ENCODE data around the gene SCD. TPM values are rescaled to one million over a fixed set of nuclear protein-coding genes. Genes with fewer than 3 reads are reported as not detected.

The SCD gene
- total and polyA plus RNA-seq, 2 of the 13 experiments (the other 11 are each of a cell fraction or from before 2014, with no cell fraction given) = 492 to 512 TPM

DNA sequence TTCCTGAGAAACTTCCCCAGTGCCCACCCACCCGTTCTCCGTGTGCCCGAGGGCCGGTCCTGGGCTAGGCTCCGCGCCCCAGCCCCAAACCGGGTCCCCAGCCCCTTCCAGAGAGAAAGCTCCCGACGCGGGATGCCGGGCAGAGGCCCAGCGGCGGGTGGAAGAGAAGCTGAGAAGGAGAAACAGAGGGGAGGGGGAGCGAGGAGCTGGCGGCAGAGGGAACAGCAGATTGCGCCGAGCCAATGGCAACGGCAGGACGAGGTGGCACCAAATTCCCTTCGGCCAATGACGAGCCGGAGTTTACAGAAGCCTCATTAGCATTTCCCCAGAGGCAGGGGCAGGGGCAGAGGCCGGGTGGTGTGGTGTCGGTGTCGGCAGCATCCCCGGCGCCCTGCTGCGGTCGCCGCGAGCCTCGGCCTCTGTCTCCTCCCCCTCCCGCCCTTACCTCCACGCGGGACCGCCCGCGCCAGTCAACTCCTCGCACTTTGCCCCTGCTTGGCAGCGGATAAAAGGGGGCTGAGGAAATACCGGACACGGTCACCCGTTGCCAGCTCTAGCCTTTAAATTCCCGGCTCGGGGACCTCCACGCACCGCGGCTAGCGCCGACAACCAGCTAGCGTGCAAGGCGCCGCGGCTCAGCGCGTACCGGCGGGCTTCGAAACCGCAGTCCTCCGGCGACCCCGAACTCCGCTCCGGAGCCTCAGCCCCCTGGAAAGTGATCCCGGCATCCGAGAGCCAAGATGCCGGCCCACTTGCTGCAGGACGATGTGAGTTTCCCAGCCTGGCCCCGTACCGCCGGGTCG is at the start of gene SCD (continued):
- TF ChIP-seq RNF219 (CRISPR knock-in tag; IDR thresholded peaks at IDR 0.05) = peak; percentile 80; the same call in 1 of the 2 replicates
- peak; percentile 5; the same call in 1 of the 2 replicates for TF ChIP-seq ZBTB26 (CRISPR knock-in tag; IDR thresholded peaks at IDR 0.05; ENCODE audit: borderline replicate concordance)
- TF ChIP-seq, protein P1, sequence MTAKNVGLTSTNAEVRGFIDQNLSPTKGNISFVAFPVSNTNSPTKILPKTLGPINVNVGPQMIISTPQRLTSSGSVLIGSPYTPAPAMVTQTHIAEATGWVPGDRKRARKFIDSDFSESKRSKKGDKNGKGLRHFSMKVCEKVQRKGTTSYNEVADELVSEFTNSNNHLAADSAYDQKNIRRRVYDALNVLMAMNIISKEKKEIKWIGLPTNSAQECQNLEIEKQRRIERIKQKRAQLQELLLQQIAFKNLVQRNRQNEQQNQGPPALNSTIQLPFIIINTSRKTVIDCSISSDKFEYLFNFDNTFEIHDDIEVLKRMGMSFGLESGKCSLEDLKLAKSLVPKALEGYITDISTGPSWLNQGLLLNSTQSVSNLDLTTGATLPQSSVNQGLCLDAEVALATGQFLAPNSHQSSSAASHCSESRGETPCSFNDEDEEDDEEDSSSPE (CRISPR knock-in tag; IDR thresholded peaks at IDR 0.05) = no peak; the same call in 1 of the 2 replicates
- peak; percentile 50 for TF ChIP-seq PHF8 (CRISPR knock-in tag; IDR thresholded peaks at IDR 0.05)
- 0 out of 2 replicates have a peak, but pooled peaks have one; percentile 13 for TF ChIP-seq HNF4G (IDR thresholded peaks at IDR 0.05; ENCODE audit: borderline replicate concordance, low read depth, low read length)
- TF ChIP-seq HNF4G (CRISPR knock-in tag; IDR thresholded peaks at IDR 0.05; ENCODE audit: borderline replicate concordance, low read depth) = peak; percentile 48; the same call in 1 of the 2 replicates
- TF ChIP-seq TEAD2 (CRISPR knock-in tag; IDR thresholded peaks at IDR 0.05) = no peak
- TF ChIP-seq, protein P2, sequence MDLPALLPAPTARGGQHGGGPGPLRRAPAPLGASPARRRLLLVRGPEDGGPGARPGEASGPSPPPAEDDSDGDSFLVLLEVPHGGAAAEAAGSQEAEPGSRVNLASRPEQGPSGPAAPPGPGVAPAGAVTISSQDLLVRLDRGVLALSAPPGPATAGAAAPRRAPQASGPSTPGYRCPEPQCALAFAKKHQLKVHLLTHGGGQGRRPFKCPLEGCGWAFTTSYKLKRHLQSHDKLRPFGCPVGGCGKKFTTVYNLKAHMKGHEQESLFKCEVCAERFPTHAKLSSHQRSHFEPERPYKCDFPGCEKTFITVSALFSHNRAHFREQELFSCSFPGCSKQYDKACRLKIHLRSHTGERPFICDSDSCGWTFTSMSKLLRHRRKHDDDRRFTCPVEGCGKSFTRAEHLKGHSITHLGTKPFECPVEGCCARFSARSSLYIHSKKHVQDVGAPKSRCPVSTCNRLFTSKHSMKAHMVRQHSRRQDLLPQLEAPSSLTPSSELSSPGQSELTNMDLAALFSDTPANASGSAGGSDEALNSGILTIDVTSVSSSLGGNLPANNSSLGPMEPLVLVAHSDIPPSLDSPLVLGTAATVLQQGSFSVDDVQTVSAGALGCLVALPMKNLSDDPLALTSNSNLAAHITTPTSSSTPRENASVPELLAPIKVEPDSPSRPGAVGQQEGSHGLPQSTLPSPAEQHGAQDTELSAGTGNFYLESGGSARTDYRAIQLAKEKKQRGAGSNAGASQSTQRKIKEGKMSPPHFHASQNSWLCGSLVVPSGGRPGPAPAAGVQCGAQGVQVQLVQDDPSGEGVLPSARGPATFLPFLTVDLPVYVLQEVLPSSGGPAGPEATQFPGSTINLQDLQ (CRISPR knock-in tag; IDR thresholded peaks at IDR 0.05) = no peak; the same call in 1 of the 2 replicates
- peak; percentile 53; the same call in 1 of the 2 replicates for TF ChIP-seq SP5 (CRISPR knock-in tag; IDR thresholded peaks at IDR 0.05; ENCODE audit: borderline replicate concordance, low read depth)
- TF ChIP-seq GPBP1L1 (CRISPR knock-in tag; IDR thresholded peaks at IDR 0.05) = no peak
- TF ChIP-seq HNRNPLL (IDR thresholded peaks at IDR 0.05; ENCODE audit: low read depth, low read length, poor library complexity, severe bottlenecking) = peak; percentile 61
